GM12872 (cell line): Measurements from ENCODE around the gene YWHAQ.
A peak's percentile ranks its signal among the peaks of the same experiment; 100 is the strongest.

ENCODE experiments used
- CTCF ChIP-seq: IDR thresholded peaks from 3 replicates; pipeline ENCODE4 v1.5.1; 2011; ENCODE audit warnings: low read depth, mild to moderate bottlenecking, low read length, moderate library complexity; ENCODE audit not compliant: insufficient read depth

The YWHAQ gene

DNA sequence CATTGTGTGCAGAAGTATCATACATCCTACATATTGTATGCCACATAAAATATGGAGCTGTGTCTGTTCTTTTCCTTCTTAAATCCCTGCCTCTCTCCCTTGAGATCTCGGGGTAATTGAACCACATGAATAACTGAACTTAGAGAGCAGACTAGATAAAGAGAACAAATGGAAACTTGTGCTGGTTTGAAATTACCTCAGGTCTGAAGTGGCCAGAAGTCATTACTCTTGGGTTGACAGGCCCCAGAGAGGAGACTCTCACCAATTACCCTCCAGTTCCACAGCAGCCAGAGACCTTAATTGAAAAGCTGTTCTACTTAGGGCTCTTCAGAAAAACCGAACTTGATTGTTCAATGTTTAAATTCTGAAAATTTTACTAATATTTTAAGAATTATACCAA, 70.2 kb downstream of the YWHAQ start:
- TF ChIP-seq CTCF: no peak

GRCh38 chr2:9558948-9559381, 71.8 kb downstream of the YWHAQ start:
- TF ChIP-seq CTCF: no peak

GRCh38 chr2:9556121-9556743, 74.6 kb downstream of the YWHAQ start:
- no peak for TF ChIP-seq CTCF

DNA sequence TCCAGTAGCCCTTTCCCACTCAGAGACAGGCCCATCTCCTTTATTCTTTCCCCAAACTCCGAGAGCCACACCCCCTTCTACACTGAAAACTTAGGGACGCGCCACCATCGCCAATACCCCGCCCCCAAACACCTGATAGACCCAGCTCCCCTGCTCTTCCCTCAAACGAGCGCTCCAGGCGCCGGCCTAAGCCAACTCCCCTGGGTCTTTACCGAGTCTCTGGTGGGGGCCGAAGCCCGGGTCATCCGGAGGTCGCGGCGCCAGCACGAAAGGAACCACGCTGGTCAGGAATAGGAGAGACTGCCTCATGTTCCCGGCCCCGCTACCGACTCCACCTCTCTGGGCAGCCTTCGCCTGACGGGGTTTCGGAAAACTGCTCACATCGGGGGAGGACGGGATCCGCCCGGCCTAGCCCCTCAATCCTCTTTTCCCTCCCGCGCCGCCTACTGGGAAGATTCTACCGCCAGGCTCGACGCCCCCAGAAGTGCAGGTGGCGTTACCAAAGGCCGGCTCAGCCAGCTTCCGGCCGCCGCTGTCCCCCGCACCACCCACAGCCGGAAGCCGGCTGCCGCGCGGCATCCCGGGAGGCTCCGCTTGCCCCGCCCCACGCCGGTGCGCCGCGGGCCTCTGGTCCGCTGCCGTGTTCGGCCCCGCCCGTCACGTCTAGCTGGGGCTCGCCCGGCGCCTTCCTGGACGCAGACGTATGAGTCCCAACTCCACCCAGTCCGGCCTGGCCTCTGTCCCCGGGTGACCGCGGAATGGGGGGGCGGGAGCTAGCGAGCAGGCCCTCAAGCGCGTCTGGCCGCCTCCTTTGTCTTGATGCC, 75.3 kb downstream of the YWHAQ start, which contains the start of gene ADAM17:
Gene ADAM17 (minus strand): TSS at position 534 of the 824 bp plus-strand sequence. CDS start 225 bp downstream, at position 309.
- peak; percentile 48; the same call in 2 of the 3 replicates for TF ChIP-seq CTCF

DNA sequence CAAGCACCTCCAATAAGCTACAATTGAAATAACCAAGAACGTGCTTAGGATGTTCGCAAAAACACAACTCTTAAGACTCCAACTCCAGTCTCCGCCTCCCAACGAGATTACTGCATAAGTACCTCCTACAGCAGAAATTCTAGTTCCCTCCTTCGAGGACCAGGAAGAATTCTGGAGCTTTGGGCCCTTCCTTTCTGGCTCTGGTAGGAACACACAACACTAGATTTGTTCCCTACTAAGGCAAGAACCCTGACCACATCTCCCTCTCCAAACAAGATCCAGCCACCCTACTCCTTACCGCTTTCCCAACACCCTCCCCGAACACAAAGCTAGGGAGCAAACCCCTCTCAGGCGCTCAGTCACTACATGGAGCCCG, 75.9 kb downstream of the YWHAQ start:
- no peak for TF ChIP-seq CTCF

- no peak for TF ChIP-seq CTCF
Observed at GRCh38 chr2:9552219-9553178, 78.3 kb downstream of the YWHAQ start.

- TF ChIP-seq CTCF: no peak
Observed at GRCh38 chr2:9549420-9549819, 81.4 kb downstream of the YWHAQ start.
